CD4-positive, alpha-beta T cell treated with Interleukin-15 for 1 hour (primary cell): ENCODE results near the gene SKIDA1.
"Not testable (repeated sequence)": the region's sequence is repeated elsewhere in the genome, so short reads cannot be mapped to it uniquely, and the experiment has no call there.

Source experiments
- DNase-seq: peaks from one replicate; pipeline ENCODE4 v3.0.0-alpha.2; 2020

SKIDA1 gene

GRCh38 chr10:21525367-21526187 is at the start of gene SKIDA1:
Gene SKIDA1, minus strand, starts transcription at chr10:21525682. Its CDS starts 7,860 bp downstream, at chr10:21517822.
- DNase-seq, result peak; percentile 54

- DNase-seq, result not testable (repeated sequence)
Observed at GRCh38 chr10:21574514-21574913, 49.0 kb upstream of the SKIDA1 start.

GRCh38 chr10:21572578-21572977 is 47.1 kb upstream of the SKIDA1 start:
- DNase-seq, result no peak

- DNase-seq, result no peak
Observed at GRCh38 chr10:21570761-21571521, 45.5 kb upstream of the SKIDA1 start.

- not testable (repeated sequence) for DNase-seq
Observed at GRCh38 chr10:21558984-21559383, 33.5 kb upstream of the SKIDA1 start.

- DNase-seq, result no peak
Observed at GRCh38 chr10:21556527-21556926, 31.0 kb upstream of the SKIDA1 start.

- no peak for DNase-seq
Observed at GRCh38 chr10:21552638-21553037, 27.2 kb upstream of the SKIDA1 start.

GRCh38 chr10:21547246-21547645 is 21.8 kb upstream of the SKIDA1 start:
- no peak for DNase-seq

- DNase-seq, result not testable (repeated sequence)
Observed at GRCh38 chr10:21540701-21541100, 15.2 kb upstream of the SKIDA1 start.

- no peak for DNase-seq
Observed at GRCh38 chr10:21536874-21537273, 11.4 kb upstream of the SKIDA1 start.

- DNase-seq, result not testable (repeated sequence)
Observed at GRCh38 chr10:21535976-21536375, 10.5 kb upstream of the SKIDA1 start.

GRCh38 chr10:21535494-21535965 is 10.0 kb upstream of the SKIDA1 start:
- DNase-seq, result no peak

GRCh38 chr10:21534604-21535493 is 9.4 kb upstream of the SKIDA1 start:
- peak; percentile 37 for DNase-seq

- DNase-seq, result no peak
Observed at GRCh38 chr10:21534280-21534586, 8.8 kb upstream of the SKIDA1 start.

GRCh38 chr10:21533467-21534279 is 8.2 kb upstream of the SKIDA1 start, which contains the start of gene MLLT10:
Gene MLLT10, plus strand, starts transcription at chr10:21534232. Its CDS starts 413 bp downstream, at chr10:21534645.
- DNase-seq, result peak; percentile 94

- no peak for DNase-seq
Observed at GRCh38 chr10:21532694-21533466, 7.4 kb upstream of the SKIDA1 start.

GRCh38 chr10:21531164-21531563 is 5.7 kb upstream of the SKIDA1 start:
- no peak for DNase-seq

- no peak for DNase-seq
Observed at GRCh38 chr10:21530641-21531040, 5.2 kb upstream of the SKIDA1 start.

- no peak for DNase-seq
Observed at GRCh38 chr10:21530168-21530567, 4.7 kb upstream of the SKIDA1 start.

GRCh38 chr10:21529032-21529910 is 3.8 kb upstream of the SKIDA1 start:
- no peak for DNase-seq
